ENCODE measurements around the gene PINK1.

The PINK1 gene

DNA sequence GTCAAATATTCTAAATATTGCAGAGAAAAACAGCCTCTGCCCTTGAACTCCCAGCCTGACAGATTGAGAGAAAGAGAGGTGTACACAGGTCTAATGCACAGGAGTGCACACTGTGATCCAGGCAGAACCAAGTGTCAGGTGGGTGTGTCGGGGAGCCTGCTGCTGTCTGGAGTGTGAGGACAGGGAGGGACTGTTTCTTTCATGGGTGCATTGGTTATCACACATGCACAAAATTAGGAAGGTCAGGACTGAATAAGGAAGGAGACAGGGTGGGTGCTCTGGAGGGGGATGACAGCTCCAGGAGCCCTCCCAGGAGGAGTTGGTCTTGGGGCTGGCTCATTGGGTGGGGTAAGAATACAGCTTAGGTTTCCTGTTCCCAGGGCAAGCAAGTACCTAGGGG is 13.3 kb upstream of the PINK1 start:
- H3K4me3 ChIP-seq (ENCODE audit: low read length): no peak overlapping the region
- H3K9me3 ChIP-seq (ENCODE audit: insufficient read depth, low read length): no peaks in the 10 kb centered on the region
- H3K27me3 ChIP-seq (ENCODE audit: low read depth, low read length): no peaks in the 10 kb centered on the region
- TF ChIP-seq, protein P1, sequence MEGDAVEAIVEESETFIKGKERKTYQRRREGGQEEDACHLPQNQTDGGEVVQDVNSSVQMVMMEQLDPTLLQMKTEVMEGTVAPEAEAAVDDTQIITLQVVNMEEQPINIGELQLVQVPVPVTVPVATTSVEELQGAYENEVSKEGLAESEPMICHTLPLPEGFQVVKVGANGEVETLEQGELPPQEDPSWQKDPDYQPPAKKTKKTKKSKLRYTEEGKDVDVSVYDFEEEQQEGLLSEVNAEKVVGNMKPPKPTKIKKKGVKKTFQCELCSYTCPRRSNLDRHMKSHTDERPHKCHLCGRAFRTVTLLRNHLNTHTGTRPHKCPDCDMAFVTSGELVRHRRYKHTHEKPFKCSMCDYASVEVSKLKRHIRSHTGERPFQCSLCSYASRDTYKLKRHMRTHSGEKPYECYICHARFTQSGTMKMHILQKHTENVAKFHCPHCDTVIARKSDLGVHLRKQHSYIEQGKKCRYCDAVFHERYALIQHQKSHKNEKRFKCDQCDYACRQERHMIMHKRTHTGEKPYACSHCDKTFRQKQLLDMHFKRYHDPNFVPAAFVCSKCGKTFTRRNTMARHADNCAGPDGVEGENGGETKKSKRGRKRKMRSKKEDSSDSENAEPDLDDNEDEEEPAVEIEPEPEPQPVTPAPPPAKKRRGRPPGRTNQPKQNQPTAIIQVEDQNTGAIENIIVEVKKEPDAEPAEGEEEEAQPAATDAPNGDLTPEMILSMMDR (IDR thresholded peaks at IDR 0.05; ENCODE audit: low read depth, low read length): no peak
- no peak for TF ChIP-seq EZH2phosphoT487 (IDR thresholded peaks at IDR 0.05; ENCODE audit: low read depth)
- H3K9ac ChIP-seq (ENCODE audit: low read length): no peak overlapping the region
- no peaks in the 10 kb centered on the region for H3K79me2 ChIP-seq (ENCODE audit: low read length)
- H3K27ac ChIP-seq (ENCODE audit: low read length): no peak overlapping the region
- H4K20me1 ChIP-seq (ENCODE audit: insufficient read depth, low read length): no peaks in the 10 kb centered on the region
- no peak overlapping the region for H2AFZ ChIP-seq (ENCODE audit: low read depth, low read length)
- H3K36me3 ChIP-seq (replicated peaks; ENCODE audit: low read depth, low read length): no peaks in the 10 kb centered on the region
- no peak overlapping the region for H3K4me2 ChIP-seq (ENCODE audit: low read length)
- H3K4me1 ChIP-seq (ENCODE audit: low read length): peaks cover 5% of the 10 kb centered on the region; the same call in 1 of the 2 replicates

DNA sequence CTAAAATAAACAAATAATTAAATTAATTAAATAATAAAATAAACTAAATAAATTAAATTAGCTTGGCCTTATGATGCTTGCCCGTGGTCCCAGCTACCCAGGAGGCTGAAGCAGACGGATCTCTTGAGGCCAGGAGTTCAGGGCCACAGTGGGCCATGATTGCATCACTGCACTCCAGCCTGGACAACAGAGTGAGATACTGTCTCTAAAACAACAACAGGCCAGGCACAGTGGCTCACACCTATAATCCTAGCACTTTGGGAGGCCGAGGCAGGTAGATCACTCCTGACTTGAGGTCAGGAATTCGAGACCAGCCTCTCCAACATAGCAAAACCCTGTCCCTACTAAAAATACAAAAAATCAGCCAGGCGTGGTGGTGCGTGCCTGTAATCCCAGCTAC is 12.2 kb upstream of the PINK1 start:
- Histone ChIP-seq H3K4me1 (ENCODE audit: low read length) (peaks cover 5% of the 10 kb centered on the region; the same call in 1 of the 2 replicates), H3K4me2 (ENCODE audit: low read length) (no peak overlapping the region), H2AFZ (ENCODE audit: low read depth, low read length) (no peak overlapping the region), H4K20me1 (ENCODE audit: insufficient read depth, low read length) (no peaks in the 10 kb centered on the region), H3K4me3 (ENCODE audit: low read length) (no peak overlapping the region), H3K27me3 (ENCODE audit: low read depth, low read length) (no peaks in the 10 kb centered on the region), H3K79me2 (ENCODE audit: low read length) (no peaks in the 10 kb centered on the region), H3K36me3 (replicated peaks; ENCODE audit: low read depth, low read length) (no peaks in the 10 kb centered on the region), H3K27ac (ENCODE audit: low read length) (no peak overlapping the region), H3K9ac (ENCODE audit: low read length) (no peak overlapping the region), H3K9me3 (ENCODE audit: insufficient read depth, low read length) (no peaks in the 10 kb centered on the region)
- TF ChIP-seq, protein P1 (IDR thresholded peaks at IDR 0.05; ENCODE audit: low read depth, low read length): no peak
- no peak for TF ChIP-seq EZH2phosphoT487 (IDR thresholded peaks at IDR 0.05; ENCODE audit: low read depth)

- Histone ChIP-seq H3K27me3 (ENCODE audit: low read depth, low read length) (0 out of 2 replicates have a peak, but pooled peaks cover 6% of the 10 kb centered on the region), H3K27ac (ENCODE audit: low read length) (no peak overlapping the region), H4K20me1 (ENCODE audit: insufficient read depth, low read length) (no peaks in the 10 kb centered on the region), H3K36me3 (replicated peaks; ENCODE audit: low read depth, low read length) (no peaks in the 10 kb centered on the region), H3K4me2 (ENCODE audit: low read length) (no peak overlapping the region), H3K9ac (ENCODE audit: low read length) (no peak overlapping the region), H3K9me3 (ENCODE audit: insufficient read depth, low read length) (no peaks in the 10 kb centered on the region), H2AFZ (ENCODE audit: low read depth, low read length) (no peak overlapping the region), H3K4me1 (ENCODE audit: low read length) (no peaks in the 10 kb centered on the region), H3K4me3 (ENCODE audit: low read length) (no peak overlapping the region), H3K79me2 (ENCODE audit: low read length) (no peaks in the 10 kb centered on the region)
- no peak for TF ChIP-seq EZH2phosphoT487 (IDR thresholded peaks at IDR 0.05; ENCODE audit: low read depth)
- TF ChIP-seq, protein P1 (IDR thresholded peaks at IDR 0.05; ENCODE audit: low read depth, low read length): no peak
These were observed 8.5 kb upstream of the PINK1 start for GRCh38 chr1:20624709-20625108.

GRCh38 chr1:20625176-20626097 is 7.8 kb upstream of the PINK1 start:
- no peak overlapping the region for H2AFZ ChIP-seq (ENCODE audit: low read depth, low read length)
- H3K4me3 ChIP-seq (ENCODE audit: low read length): no peak overlapping the region
- H3K9ac ChIP-seq (ENCODE audit: low read length): no peak overlapping the region
- no peaks in the 10 kb centered on the region for H3K9me3 ChIP-seq (ENCODE audit: insufficient read depth, low read length)
- no peak overlapping the region for H3K27ac ChIP-seq (ENCODE audit: low read length)
- H4K20me1 ChIP-seq (ENCODE audit: insufficient read depth, low read length): no peaks in the 10 kb centered on the region
- no peaks in the 10 kb centered on the region for H3K4me1 ChIP-seq (ENCODE audit: low read length)
- H3K79me2 ChIP-seq (ENCODE audit: low read length): no peaks in the 10 kb centered on the region
- TF ChIP-seq, protein P1 (IDR thresholded peaks at IDR 0.05; ENCODE audit: low read depth, low read length): no peak
- no peak for TF ChIP-seq EZH2phosphoT487 (IDR thresholded peaks at IDR 0.05; ENCODE audit: low read depth)
- H3K27me3 ChIP-seq (ENCODE audit: low read depth, low read length): 0 out of 2 replicates have a peak, but pooled peaks cover 6% of the 10 kb centered on the region
- H3K36me3 ChIP-seq (replicated peaks; ENCODE audit: low read depth, low read length): no peaks in the 10 kb centered on the region
- H3K4me2 ChIP-seq (ENCODE audit: low read length): no peak overlapping the region
